K562 (cell line): Measurements from ENCODE around the gene CNNM4. TPM values are rescaled to one million over a fixed set of nuclear protein-coding genes. Genes with fewer than 3 reads are reported as not detected.
A peak's percentile ranks its signal among the peaks of the same experiment; 100 is the strongest.

Experiments
- ATAC-seq: fragments of 200-7000 bp; cut with Tn5 transposase; 3 replicates; pipeline ENCODE4 v1.9.1; 2020; ENCODE audit warnings: moderate library complexity
- BruUV-seq: library from RNA; stranded (reverse); fragments of 400-500 nt; replicated peaks from 2 replicates; lab custom pipeline; 2021; lab: Mats Ljungman, UMichigan
- CTCF ChIA-PET: fragments of 300-600 bp; formaldehyde crosslinking; extraction: SDS; loops from one replicate; lab custom pipeline; 2021; ENCODE audit warnings: low intra/inter-chr PET ratio; lab: Yijun Ruan, JAX
- POLR2A ChIA-PET: fragments of 300-600, 350-650 bp; sonication (Branson Sonifier 250); formaldehyde crosslinking; extraction: SDS; loops from one replicate; lab custom pipeline; 2021; ENCODE audit warnings: antibody characterized with exemption, inconsistent platforms; lab: Yijun Ruan, JAX
- DNase-seq, 4 experiments: peaks; one replicate each; pipeline versions ENCODE4 v3.0.0 to v3.0.0-alpha.2; 2011 to 2018; ENCODE audit warnings: low spot score in 3 of 4, mixed read lengths in 3 of 4; ENCODE audit errors: extremely low read depth in 1 of 4
- FAIRE-seq: peaks from 2 replicates; lab custom pipeline; 2011; peaks lifted over from hg19 to GRCh38; lab: Jason Lieb, UNC
- H2AFZ ChIP-seq: 2 replicates; pipeline ENCODE4 v1.6.0; 2011; ENCODE audit warnings: low read depth, low read length, control low read depth, inconsistent platforms
- H3K27ac ChIP-seq: fragments of 200-600 bp; 3 replicates; pipeline ENCODE4 v1.8.0; 2011; ENCODE audit warnings: low read depth, mild to moderate bottlenecking, control low read depth, inconsistent platforms, low read length, moderate library complexity, mixed read lengths; ENCODE audit errors: extremely low read depth
- H3K27me3 ChIP-seq, 2 experiments: fragments of 300-600 bp in 1 of 2; 2 replicates in 1 of 2; 3 replicates in 1 of 2; pipeline versions ENCODE4 v1.6.0 to v1.8.0; 2011; ENCODE audit warnings: inconsistent platforms in 2 of 2, low read length in 2 of 2, mild to moderate bottlenecking in 1 of 2, mixed read lengths in 1 of 2, moderate library complexity in 1 of 2; ENCODE audit not compliant: control insufficient read depth in 2 of 2, insufficient read depth in 2 of 2
- H3K36me3 ChIP-seq: fragments of 300-600 bp; 3 replicates; pipeline ENCODE4 v1.8.0; 2011; ENCODE audit warnings: mild to moderate bottlenecking, low read length, inconsistent platforms; ENCODE audit not compliant: control insufficient read depth, insufficient read depth
- H3K4me1 ChIP-seq, 2 experiments: fragments of 200-600 bp in 1 of 2; replicated peaks in 1 of 2; 2 replicates in 1 of 2; 3 replicates in 1 of 2; pipeline versions ENCODE4 v1.5.1 to v1.8.0; 2011; ENCODE audit warnings: inconsistent platforms in 2 of 2, low read length in 2 of 2, mild to moderate bottlenecking in 1 of 2, mixed read lengths in 1 of 2, moderate library complexity in 1 of 2; ENCODE audit not compliant: control insufficient read depth in 2 of 2, insufficient read depth in 2 of 2
- H3K4me2 ChIP-seq: 2 replicates; pipeline ENCODE4 v1.6.1; 2011; ENCODE audit warnings: low read length, control low read depth, inconsistent platforms, mixed read lengths; ENCODE audit not compliant: insufficient read depth
- H3K4me3 ChIP-seq: fragments of 200-600 bp; sonication (generic), shearing (Covaris generic); 2 replicates; pipeline ENCODE4 v1.5.1; 2016; ENCODE audit warnings: control low read depth, inconsistent platforms
- H3K79me2 ChIP-seq: fragments of 200-600 bp; 3 replicates; pipeline ENCODE4 v1.8.0; 2011; ENCODE audit warnings: low read length, inconsistent platforms; ENCODE audit not compliant: control insufficient read depth, insufficient read depth
- H3K9ac ChIP-seq, 2 experiments: 2 replicates each; pipeline versions ENCODE4 v1.6.0 to v1.6.1; 2011; ENCODE audit warnings: low read depth in 2 of 2, low read length in 2 of 2, control low read depth in 1 of 2, inconsistent platforms in 1 of 2, mild to moderate bottlenecking in 1 of 2, mixed read lengths in 1 of 2; ENCODE audit not compliant: insufficient read depth in 1 of 2
- H3K9me1 ChIP-seq: one replicate; pipeline ENCODE4 v1.6.0; 2011; ENCODE audit warnings: inconsistent platforms, mild to moderate bottlenecking, low read length, moderate library complexity; ENCODE audit not compliant: control insufficient read depth, insufficient read depth
- H3K9me3 ChIP-seq: replicated peaks from 2 replicates; pipeline ENCODE4 v1.5.1; 2011; ENCODE audit warnings: low read depth, low read length, inconsistent platforms; ENCODE audit not compliant: control insufficient read depth, insufficient read depth
- H4K20me1 ChIP-seq: replicated peaks from 2 replicates; pipeline ENCODE4 v1.6.1; 2011; ENCODE audit warnings: low read length, inconsistent platforms, mixed read lengths; ENCODE audit not compliant: control insufficient read depth, insufficient read depth
- BACH1 ChIP-seq: fragments of 200-800 bp; sonication (Bioruptor generic); IDR thresholded peaks from 2 replicates; pipeline ENCODE4 v1.6.1; 2016; ENCODE audit warnings: missing genetic modification characterization, missing compliant biosample characterization
- CTBP1 ChIP-seq: fragments of 450-650 bp; IDR thresholded peaks from 2 replicates; pipeline ENCODE4 v1.6.1; 2016; ENCODE audit warnings: borderline replicate concordance
- FOXM1 ChIP-seq, 2 experiments: fragments of 450-650 bp in 1 of 2; sonication (generic) in 1 of 2; formaldehyde crosslinking in 1 of 2; IDR thresholded peaks; 2 replicates each; pipeline versions ENCODE4 v1.6.1 to v1.9.0; 2017 to 2022; ENCODE audit warnings: low read depth in 2 of 2, mild to moderate bottlenecking in 2 of 2, missing genetic modification reagents in 1 of 2, moderate library complexity in 1 of 2
- HNRNPH1 ChIP-seq: fragments of 200-400 bp; formaldehyde crosslinking; optimal IDR thresholded peaks from 2 replicates; pipeline ENCODE3; 2017; ENCODE audit warnings: low read depth, mild to moderate bottlenecking, low read length, moderate library complexity
- NR3C1 ChIP-seq: sonication (generic); formaldehyde crosslinking; IDR thresholded peaks from 2 replicates; pipeline ENCODE4 v1.8.1; 2022; ENCODE audit warnings: missing genetic modification reagents
- RBBP5 ChIP-seq: fragments of 200-600 bp; sonication (generic); IDR thresholded peaks from 2 replicates; pipeline ENCODE4 v1.6.1; 2012; ENCODE audit warnings: borderline replicate concordance, mild to moderate bottlenecking, low read length, control low read depth, inconsistent platforms; ENCODE audit not compliant: insufficient read depth, poor library complexity, severe bottlenecking
- ZBTB8A ChIP-seq: fragments of 450-650 bp; IDR thresholded peaks from 2 replicates; pipeline ENCODE4 v1.6.1; 2018; ENCODE audit warnings: mild to moderate bottlenecking, moderate library complexity; ENCODE audit not compliant: partially characterized antibody
- ZFP91 ChIP-seq: sonication (generic); formaldehyde crosslinking; IDR thresholded peaks from 2 replicates; pipeline ENCODE4 v1.8.0; 2022; ENCODE audit warnings: mild to moderate bottlenecking, missing genetic modification reagents
- ZNF512 ChIP-seq: IDR thresholded peaks from 2 replicates; pipeline ENCODE4 v1.6.1; 2016; ENCODE audit warnings: missing genetic modification characterization, missing compliant biosample characterization
- WGBS: fragments of 100-300 bp; shearing (Covaris generic); methylation state at CpG from one replicate; pipeline ENCODE4 v1.1.6; 2016; ENCODE audit warnings: low coverage, mixed read lengths; ENCODE audit not compliant: insufficient coverage; ENCODE audit errors: missing lambda C conversion rate; 5-methylcytosine and 5-hydroxymethylcytosine counted together
- in situ Hi-C: fragments of 300-500 bp; cut with MboI; formaldehyde crosslinking; loops from 4 replicates; pipeline ENCODE4 v1.15.0; 2018; ENCODE audit warnings: inconsistent platforms, mixed read lengths
- intact Hi-C: fragments of 100-400 bp; cut with micrococcal nuclease; formaldehyde crosslinking; loops from 2 replicates; pipeline ENCODE4 v1.14.2; 2022
- polyA plus RNA-seq, 8 experiments: library from polyadenylated mRNA; depleted of rRNA in 4 of 8; stranded (reverse) in 5 of 8; unstranded in 3 of 8; fragments of >200 nt; fragmentation: Nextera tagmentation in 2 of 8; fragmentation: Illumina TruSeq in 1 of 8; extraction: Ambion mirVana in 2 of 8; extraction: Trizol in 1 of 8; gene quantifications; 2 replicates each; pipeline versions ENCODE4 v1.2.1 to v1.2.3, GENCODE V29; 2011 to 2014; ENCODE audit warnings: inconsistent platforms in 1 of 8, missing spikeins in 1 of 8
- total RNA-seq, 7 experiments: library from RNA; depleted of rRNA in 6 of 7; stranded (reverse); fragments of >200 nt in 6 of 7; fragmentation: Illumina TruSeq in 2 of 7; extraction: Trizol in 2 of 7; gene quantifications; 2 replicates each; pipeline versions ENCODE4 v1.2.1 to v1.2.3, GENCODE V29; 2011 to 2021; ENCODE audit warnings: low replicate concordance in 1 of 7
- TF ChIP-seq, protein P1 (sequence below), 2 experiments: fragments of 450-650 bp; IDR thresholded peaks; 2 replicates each; pipeline ENCODE4 v1.6.1; 2018; ENCODE audit warnings: mild to moderate bottlenecking in 2 of 2, low read depth in 1 of 2; ENCODE audit not compliant: partially characterized antibody in 2 of 2
- TF ChIP-seq, protein P2 (sequence below): sonication (generic); formaldehyde crosslinking; IDR thresholded peaks from 2 replicates; pipeline ENCODE4 v1.8.0; 2022; ENCODE audit warnings: mild to moderate bottlenecking, missing genetic modification reagents

CNNM4 gene
- total and polyA plus RNA-seq, 9 of the 15 experiments (the other 6 are each of a cell fraction or from before 2014, with no cell fraction given), result 0.96 to 6.3 (median 2.8) TPM

DNA sequence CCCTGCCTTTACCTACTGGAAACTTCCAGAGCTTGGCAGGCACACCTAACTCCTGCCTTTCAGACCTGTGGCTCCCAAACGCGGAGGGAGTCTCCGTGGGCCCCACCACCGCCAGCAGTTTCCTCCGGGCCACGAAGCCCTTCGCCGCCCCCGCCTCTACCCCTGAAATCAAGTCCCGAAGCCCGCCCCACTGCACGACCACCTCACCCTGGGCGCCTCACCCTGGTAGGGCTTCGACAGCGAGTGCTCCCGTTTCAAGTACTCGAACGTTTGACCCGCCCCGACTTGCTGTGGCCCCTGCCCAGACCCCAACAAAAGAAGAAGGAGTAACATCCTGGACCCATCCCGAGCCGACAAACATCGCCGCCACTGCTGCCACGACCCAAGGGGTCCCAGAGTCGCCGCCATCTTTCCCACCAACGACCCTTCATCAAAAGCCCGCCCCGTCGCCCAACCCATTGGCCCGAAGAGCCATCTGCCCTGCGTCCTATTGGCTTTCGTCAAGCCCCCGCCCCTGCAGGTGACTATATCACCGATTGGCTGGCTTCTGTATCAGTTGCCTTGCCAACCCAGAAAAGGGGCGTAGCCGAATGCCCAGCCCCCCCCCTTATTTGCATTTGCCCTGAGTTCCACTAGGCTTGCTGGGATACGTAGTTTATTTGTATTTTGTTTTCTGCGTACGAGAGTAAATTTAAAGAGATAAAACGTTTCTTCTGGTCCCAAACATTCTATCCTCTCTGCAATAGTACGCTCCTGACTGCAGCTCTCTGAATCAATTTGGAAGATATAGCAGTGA is 20.9 kb upstream of the CNNM4 start, which contains the start of gene LMAN2L:
Gene LMAN2L, minus strand, starts transcription at position 432 of the 796 bp plus-strand sequence. Its CDS starts 24 bp downstream, at position 408.
- DNase-seq, result peak; percentile 97 to 98 (median 98)
- CTCF ChIA-PET, result interaction anchor here (0.7 kb wide), 1 partner anchor 20 kb away, joined by 3 read pairs; no protein-coding TSS in a partner anchor
- no peaks in the 10 kb centered on the region for H3K9me1 ChIP-seq
- TF ChIP-seq ZNF512 (tag), result no peak
- no peak for TF ChIP-seq FOXM1 (IDR thresholded peaks at IDR 0.05; ENCODE audit: low read depth)
- TF ChIP-seq FOXM1 (CRISPR knock-in tag; IDR thresholded peaks at IDR 0.05; ENCODE audit: low read depth), result no peak; the same call in 1 of the 2 replicates
- TF ChIP-seq, protein P1, sequence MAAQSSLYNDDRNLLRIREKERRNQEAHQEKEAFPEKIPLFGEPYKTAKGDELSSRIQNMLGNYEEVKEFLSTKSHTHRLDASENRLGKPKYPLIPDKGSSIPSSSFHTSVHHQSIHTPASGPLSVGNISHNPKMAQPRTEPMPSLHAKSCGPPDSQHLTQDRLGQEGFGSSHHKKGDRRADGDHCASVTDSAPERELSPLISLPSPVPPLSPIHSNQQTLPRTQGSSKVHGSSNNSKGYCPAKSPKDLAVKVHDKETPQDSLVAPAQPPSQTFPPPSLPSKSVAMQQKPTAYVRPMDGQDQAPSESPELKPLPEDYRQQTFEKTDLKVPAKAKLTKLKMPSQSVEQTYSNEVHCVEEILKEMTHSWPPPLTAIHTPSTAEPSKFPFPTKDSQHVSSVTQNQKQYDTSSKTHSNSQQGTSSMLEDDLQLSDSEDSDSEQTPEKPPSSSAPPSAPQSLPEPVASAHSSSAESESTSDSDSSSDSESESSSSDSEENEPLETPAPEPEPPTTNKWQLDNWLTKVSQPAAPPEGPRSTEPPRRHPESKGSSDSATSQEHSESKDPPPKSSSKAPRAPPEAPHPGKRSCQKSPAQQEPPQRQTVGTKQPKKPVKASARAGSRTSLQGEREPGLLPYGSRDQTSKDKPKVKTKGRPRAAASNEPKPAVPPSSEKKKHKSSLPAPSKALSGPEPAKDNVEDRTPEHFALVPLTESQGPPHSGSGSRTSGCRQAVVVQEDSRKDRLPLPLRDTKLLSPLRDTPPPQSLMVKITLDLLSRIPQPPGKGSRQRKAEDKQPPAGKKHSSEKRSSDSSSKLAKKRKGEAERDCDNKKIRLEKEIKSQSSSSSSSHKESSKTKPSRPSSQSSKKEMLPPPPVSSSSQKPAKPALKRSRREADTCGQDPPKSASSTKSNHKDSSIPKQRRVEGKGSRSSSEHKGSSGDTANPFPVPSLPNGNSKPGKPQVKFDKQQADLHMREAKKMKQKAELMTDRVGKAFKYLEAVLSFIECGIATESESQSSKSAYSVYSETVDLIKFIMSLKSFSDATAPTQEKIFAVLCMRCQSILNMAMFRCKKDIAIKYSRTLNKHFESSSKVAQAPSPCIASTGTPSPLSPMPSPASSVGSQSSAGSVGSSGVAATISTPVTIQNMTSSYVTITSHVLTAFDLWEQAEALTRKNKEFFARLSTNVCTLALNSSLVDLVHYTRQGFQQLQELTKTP (IDR thresholded peaks at IDR 0.05; ENCODE audit: low read depth in 1 of 2, partially characterized antibody in 2 of 2), result peak in 1 of 2 experiments; percentile 69
- TF ChIP-seq, protein P2, sequence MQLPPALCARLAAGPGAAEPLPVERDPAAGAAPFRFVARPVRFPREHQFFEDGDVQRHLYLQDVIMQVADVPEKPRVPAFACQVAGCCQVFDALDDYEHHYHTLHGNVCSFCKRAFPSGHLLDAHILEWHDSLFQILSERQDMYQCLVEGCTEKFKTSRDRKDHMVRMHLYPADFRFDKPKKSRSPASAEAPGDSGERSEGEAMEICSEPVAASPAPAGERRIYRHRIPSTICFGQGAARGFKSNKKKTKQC (CRISPR knock-in tag), result peak; percentile 70; the same call in 1 of the 2 replicates
- TF ChIP-seq BACH1, result no peak
- TF ChIP-seq HNRNPH1, result no peak
- TF ChIP-seq CTBP1, result no peak; the same call in 1 of the 2 replicates
- TF ChIP-seq NR3C1, result no peak
- peak; percentile 72 for TF ChIP-seq RBBP5
- peak; percentile 94 for TF ChIP-seq ZFP91 (CRISPR knock-in tag)
- TF ChIP-seq ZBTB8A, result no peak

More for the DNA sequence above, 20.9 kb upstream of the CNNM4 start, which contains the start of gene LMAN2L:
- Histone ChIP-seq H3K4me1 (peaks cover 9 to 11% of the 10 kb centered on the region in 2 experiments; a peak in 4 of 5 replicates), H3K9me3 (no peaks in the 10 kb centered on the region), H3K4me2 (peak within 1 kb of the TSS; percentile 91), H3K9ac (peak within 1 kb of the TSS; percentile 80 to 92), H3K27me3 (no peaks in the 10 kb centered on the region), H3K79me2 (peaks cover 16% of the 10 kb centered on the region; the same call in 2 of the 3 replicates), H4K20me1 (no peaks in the 10 kb centered on the region), H3K4me3 (peak within 1 kb of the TSS; percentile 81), H2AFZ (peak within 1 kb of the TSS; percentile 94), H3K36me3 (peaks cover 23% of the 10 kb centered on the region; the same call in 2 of the 3 replicates), H3K27ac (peak within 1 kb of the TSS; percentile 57)
- in situ Hi-C loops, result no loop called here
- ATAC-seq, result peak; percentile 100
- intact Hi-C loops, result loop anchor here (5.0 kb wide), 1 partner anchor 103 kb away; the partner anchor contains the start of gene KANSL3
- FAIRE-seq, result peak; percentile 99
- POLR2A ChIA-PET, result interaction anchor here (0.9 kb wide), 1 partner anchor 71 kb away, joined by 3 read pairs; no protein-coding TSS in a partner anchor
- no TSS peak for BruUV-seq
- under 1% methylated on average over 39 of the region's 43 CpGs for WGBS
